ENCODE results near the gene FLT4. TPM values are rescaled to one million over a fixed set of nuclear protein-coding genes. Genes with fewer than 3 reads are reported as not detected.

FLT4 gene
- total and polyA plus RNA-seq, 9 of the 15 experiments (the other 6 are each of a cell fraction or from before 2014, with no cell fraction given) = 0.01 to 0.42 (median 0.14) TPM; not detected in 2

GRCh38 chr5:180643191-180643851, 6.1 kb downstream of the FLT4 start (continued):
- TF ChIP-seq, protein P1, sequence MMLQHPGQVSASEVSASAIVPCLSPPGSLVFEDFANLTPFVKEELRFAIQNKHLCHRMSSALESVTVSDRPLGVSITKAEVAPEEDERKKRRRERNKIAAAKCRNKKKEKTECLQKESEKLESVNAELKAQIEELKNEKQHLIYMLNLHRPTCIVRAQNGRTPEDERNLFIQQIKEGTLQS (IDR thresholded peaks at IDR 0.05) = no peak
- TF ChIP-seq, protein P1 (CRISPR knock-in tag; conservative IDR thresholded peaks at IDR 0.05) = no peak
- TF ChIP-seq ERF (CRISPR knock-in tag; IDR thresholded peaks at IDR 0.05) (no peak), ZNF639 (CRISPR knock-in tag; conservative IDR thresholded peaks at IDR 0.05 in 1 of 2, IDR thresholded peaks at IDR 0.05 in 1 of 2) (no peak), ZNF354B (CRISPR knock-in tag; IDR thresholded peaks at IDR 0.05) (no peak), HDGF (IDR thresholded peaks at IDR 0.05) (no peak)

DNA sequence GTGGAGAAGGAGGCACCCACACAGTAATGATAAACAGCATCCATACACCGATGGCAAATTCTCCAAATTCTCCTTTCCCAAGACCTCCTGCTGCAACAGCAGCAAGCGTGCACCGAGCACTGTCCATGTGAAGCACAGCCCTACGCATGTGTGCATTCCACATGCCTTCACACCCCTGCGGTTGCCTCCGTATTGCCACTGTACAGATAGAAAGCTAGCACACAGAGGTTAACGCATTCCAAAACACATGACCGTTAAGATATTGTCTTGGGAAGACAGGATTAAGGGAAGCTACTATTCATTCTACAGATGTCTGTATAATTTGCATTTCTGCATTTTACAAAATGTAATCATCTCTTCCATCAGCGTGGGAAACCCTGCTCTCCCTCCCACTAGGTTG, 6.6 kb downstream of the FLT4 start:
- peaks cover 17% of the 10 kb centered on the region for H4K20me1 ChIP-seq (replicated peaks; ENCODE audit: control insufficient read depth, insufficient read depth, low read length)
- no peaks in the 10 kb centered on the region for H3K9me1 ChIP-seq (ENCODE audit: control insufficient read depth, insufficient read depth, low read length)
- no peak overlapping the region for H3K4me2 ChIP-seq (ENCODE audit: insufficient read depth, low read length)
- POLR2A ChIA-PET = interaction anchor here (1.4 kb wide), 1 partner anchor 8 kb away, joined by 5 read pairs; no protein-coding TSS in a partner anchor
- TF ChIP-seq L3MBTL2 (IDR thresholded peaks at IDR 0.05) (peak; percentile 40; the same call in 1 of the 2 replicates), LCOR (CRISPR knock-in tag; IDR thresholded peaks at IDR 0.05) (no peak)
- H3K4me1 ChIP-seq (replicated peaks in 1 of 2; ENCODE audit: control insufficient read depth in 2 of 2, insufficient read depth in 2 of 2, low read length in 2 of 2) = peaks cover 7 to 31% of the 10 kb centered on the region in 2 experiments; a peak in 4 of 5 replicates
- H3K27me3 ChIP-seq (ENCODE audit: control insufficient read depth in 2 of 2, insufficient read depth in 2 of 2, low read length in 2 of 2) = peaks cover 54 to 93% of the 10 kb centered on the region in 2 experiments; a peak in 4 of 5 replicates
- DNase-seq (ENCODE audit: extremely low read depth in 1 of 4, low spot score in 3 of 4) (no peak), FAIRE-seq (no peak), ATAC-seq (no peak)
- H3K9ac ChIP-seq (ENCODE audit: insufficient read depth in 1 of 2, low read depth in 2 of 2, low read length in 2 of 2) = no peak overlapping the region
- CTCF ChIA-PET (ENCODE audit: low intra/inter-chr PET ratio) = no interaction called here
- H2AFZ ChIP-seq (ENCODE audit: low read depth, low read length) = no peak overlapping the region
- no TSS peak for BruUV-seq (replicated peaks)
- no peaks in the 10 kb centered on the region for H3K36me3 ChIP-seq (ENCODE audit: control insufficient read depth, insufficient read depth, low read length)
- H3K27ac ChIP-seq (ENCODE audit: extremely low read depth, low read depth, low read length) = no peak overlapping the region
- no peaks in the 10 kb centered on the region for H3K9me3 ChIP-seq (replicated peaks; ENCODE audit: control insufficient read depth, insufficient read depth, low read depth, low read length)
- in situ Hi-C loops (cut with MboI) (no loop called here), intact Hi-C loops (cut with micrococcal nuclease) (no loop called here)
- no peaks in the 10 kb centered on the region for H3K79me2 ChIP-seq (ENCODE audit: control insufficient read depth, insufficient read depth, low read length)
- no peak overlapping the region for H3K4me3 ChIP-seq
- WGBS (ENCODE audit: insufficient coverage, low coverage, missing lambda C conversion rate) = 2% methylated on average over 9 of the region's 9 CpGs
